GM12873 (cell line): ENCODE measurements around the gene ELOB.

Source experiments
- TF ChIP-seq, protein P1 (sequence below): IDR thresholded peaks from 2 replicates; pipeline ENCODE4 v1.5.1; 2012; ENCODE audit warnings: low read depth, mild to moderate bottlenecking, moderate library complexity, low read length, control low read depth; ENCODE audit not compliant: insufficient read depth; ENCODE audit errors: missing control alignments

The ELOB gene

DNA sequence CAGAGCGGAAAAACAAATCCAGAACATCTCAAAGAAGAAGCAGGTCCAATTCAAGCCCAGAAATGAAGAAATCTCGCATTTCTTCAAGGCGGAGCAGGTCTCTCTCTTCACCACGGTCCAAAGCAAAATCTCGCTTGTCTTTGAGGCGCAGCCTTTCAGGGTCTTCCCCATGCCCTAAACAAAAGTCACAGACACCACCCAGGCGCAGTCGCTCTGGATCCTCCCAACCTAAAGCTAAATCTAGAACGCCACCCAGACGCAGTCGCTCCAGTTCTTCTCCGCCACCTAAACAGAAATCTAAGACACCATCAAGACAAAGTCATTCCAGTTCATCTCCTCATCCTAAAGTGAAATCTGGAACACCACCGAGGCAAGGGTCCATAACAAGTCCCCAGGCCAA lies 14.4 kb downstream of the ELOB start:
- TF ChIP-seq, protein P1, sequence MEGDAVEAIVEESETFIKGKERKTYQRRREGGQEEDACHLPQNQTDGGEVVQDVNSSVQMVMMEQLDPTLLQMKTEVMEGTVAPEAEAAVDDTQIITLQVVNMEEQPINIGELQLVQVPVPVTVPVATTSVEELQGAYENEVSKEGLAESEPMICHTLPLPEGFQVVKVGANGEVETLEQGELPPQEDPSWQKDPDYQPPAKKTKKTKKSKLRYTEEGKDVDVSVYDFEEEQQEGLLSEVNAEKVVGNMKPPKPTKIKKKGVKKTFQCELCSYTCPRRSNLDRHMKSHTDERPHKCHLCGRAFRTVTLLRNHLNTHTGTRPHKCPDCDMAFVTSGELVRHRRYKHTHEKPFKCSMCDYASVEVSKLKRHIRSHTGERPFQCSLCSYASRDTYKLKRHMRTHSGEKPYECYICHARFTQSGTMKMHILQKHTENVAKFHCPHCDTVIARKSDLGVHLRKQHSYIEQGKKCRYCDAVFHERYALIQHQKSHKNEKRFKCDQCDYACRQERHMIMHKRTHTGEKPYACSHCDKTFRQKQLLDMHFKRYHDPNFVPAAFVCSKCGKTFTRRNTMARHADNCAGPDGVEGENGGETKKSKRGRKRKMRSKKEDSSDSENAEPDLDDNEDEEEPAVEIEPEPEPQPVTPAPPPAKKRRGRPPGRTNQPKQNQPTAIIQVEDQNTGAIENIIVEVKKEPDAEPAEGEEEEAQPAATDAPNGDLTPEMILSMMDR, result no peak

DNA sequence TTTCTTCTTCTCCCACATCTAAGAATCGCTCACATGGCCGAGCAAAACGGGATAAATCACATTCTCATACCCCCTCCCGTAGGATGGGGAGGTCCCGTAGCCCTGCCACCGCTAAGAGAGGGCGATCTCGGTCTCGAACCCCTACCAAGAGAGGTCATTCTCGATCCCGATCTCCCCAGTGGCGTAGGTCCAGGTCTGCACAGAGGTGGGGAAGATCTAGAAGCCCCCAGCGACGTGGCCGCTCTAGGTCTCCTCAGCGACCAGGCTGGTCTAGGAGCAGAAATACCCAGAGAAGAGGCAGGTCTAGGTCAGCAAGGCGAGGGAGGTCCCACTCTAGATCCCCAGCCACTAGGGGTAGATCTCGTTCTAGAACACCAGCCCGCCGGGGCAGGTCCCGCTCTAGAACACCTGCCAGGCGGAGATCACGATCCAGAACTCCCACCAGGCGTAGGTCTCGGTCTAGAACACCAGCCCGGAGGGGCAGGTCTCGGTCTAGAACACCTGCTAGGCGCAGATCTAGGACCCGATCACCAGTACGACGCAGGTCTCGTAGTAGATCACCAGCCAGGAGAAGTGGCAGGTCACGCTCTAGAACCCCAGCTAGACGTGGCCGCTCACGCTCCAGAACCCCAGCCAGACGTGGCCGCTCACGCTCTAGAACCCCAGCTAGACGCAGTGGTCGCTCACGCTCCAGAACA lies 15.0 kb downstream of the ELOB start:
- TF ChIP-seq, protein P1, result no peak

DNA sequence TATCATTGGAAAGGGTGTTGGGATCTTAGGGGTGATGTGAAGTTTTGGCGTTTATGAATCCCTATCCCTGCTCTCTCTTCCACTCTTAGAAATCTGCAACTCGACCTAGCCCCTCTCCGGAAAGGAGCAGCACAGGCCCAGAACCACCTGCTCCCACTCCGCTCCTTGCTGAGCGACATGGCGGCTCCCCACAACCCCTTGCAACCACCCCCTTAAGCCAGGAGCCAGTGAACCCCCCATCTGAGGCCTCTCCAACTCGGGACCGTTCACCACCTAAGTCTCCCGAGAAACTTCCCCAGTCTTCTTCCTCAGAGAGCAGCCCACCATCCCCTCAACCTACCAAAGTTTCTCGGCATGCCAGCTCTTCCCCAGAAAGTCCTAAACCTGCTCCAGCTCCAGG lies 15.6 kb downstream of the ELOB start:
- TF ChIP-seq, protein P1, result no peak

DNA sequence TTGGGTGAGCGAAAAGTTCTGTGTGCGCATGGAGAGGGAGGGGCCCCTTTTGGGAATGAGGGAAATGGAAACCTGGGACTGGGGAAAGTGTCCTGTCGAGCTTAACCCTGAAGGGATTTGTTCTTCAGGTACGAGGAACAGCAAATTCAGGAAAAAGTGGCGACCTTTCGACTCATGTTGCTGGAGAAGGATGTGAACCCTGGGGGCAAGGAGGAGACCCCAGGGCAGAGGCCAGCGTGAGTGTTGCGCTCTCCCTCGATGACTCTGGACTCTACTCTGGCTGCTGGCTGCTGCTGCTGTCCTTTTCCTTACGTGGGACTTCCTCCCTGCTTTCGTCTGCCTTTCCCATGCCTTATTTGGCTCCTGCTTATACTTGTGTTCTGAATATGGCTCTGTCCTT lies 19.7 kb downstream of the ELOB start:
- TF ChIP-seq, protein P1, result no peak

DNA sequence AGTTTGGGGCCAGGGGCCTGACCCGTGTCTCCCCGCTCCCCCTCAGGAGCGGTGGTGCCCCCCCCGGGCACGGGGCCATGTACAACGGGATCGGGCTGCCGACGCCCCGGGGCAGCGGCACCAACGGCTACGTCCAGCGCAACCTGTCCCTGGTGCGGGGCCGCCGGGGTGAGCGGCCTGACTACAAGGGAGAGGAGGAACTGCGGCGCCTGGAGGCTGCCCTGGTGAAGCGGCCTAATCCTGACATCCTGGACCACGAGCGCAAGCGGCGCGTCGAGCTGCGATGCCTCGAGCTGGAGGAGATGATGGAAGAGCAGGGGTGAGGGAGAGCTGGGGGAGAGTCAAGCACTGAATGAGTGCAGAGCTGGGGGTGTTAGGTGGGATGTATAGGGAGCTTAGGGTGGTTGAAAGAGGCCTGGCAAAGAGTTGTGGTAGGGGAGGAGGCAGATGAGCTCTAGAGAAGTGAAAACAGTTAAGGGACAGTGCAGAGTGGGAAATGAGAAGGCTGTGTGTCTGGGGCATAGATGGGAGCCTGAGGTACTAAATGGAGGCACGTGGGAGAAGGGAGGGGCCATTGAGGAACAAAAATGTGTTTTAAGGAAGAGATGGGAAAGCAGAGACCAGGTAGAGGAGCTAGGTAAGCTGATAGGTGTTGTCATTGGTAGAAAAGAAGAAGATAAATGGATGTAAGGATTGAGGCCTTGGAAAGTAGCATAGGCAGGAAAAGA lies 20.6 kb downstream of the ELOB start:
- TF ChIP-seq, protein P1, result no peak

DNA sequence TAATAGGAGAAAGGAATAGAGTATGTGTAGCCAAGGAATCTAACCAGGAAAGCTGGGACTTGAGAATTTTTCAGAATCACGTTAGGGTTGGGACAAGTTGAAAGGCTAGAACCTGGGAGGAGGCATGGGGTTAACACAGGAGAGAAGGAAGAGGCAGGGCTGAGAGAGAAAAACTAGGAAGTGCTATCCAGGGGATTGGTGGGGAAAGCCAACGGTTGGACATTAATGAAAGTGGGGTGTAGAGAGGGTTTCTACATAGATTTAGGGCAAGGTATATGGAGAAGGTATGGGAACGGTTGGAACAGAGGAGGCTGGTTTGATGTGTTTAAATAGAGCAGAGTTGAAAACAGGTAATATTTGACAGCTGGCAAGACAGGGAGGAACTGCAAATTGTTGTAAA lies 21.9 kb downstream of the ELOB start:
- TF ChIP-seq, protein P1, result no peak

DNA sequence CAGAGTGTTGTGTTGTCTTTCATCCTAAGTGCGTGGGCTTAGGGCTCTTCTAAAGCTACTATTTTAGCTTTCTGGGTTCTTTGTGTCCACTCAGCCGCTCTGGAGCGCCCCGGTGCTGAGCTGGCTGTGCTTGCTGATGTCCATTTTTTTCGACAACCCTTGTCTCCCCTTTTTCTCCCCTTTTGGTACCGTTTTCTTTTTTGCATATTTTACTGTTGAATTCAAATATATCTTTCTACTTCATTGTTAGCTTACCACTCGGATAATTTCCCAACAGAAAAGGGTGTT lies 23.4 kb downstream of the ELOB start:
- TF ChIP-seq, protein P1, result no peak
